ENCODE measurements around the gene CDKAL1. TPM values are rescaled to one million over a fixed set of nuclear protein-coding genes. Genes with fewer than 3 reads are reported as not detected.
A peak's percentile ranks its signal among the peaks of the same experiment; 100 is the strongest.

The CDKAL1 gene
- total RNA-seq, 1 experiment from 2014 or later: 20.6 TPM

- TF ChIP-seq TEAD1 (CRISPR knock-in tag; IDR thresholded peaks at IDR 0.05): no peak
These were observed 350.8 kb downstream of the CDKAL1 start (continued) for GRCh38 chr6:20885076-20885475.

- POLR2A ChIA-PET: interaction anchor here (0.5 kb wide), 1 partner anchor 703 kb away, joined by 3 read pairs; the partner anchor contains the start of gene SOX4
- H3K36me3 Mint-ChIP-seq: peaks cover 22% of the 10 kb centered on the region
- ATAC-seq: peak; percentile 38; the same call in 1 of the 2 replicates
- H3K27me3 Mint-ChIP-seq (ENCODE audit: low read depth): no peaks in the 10 kb centered on the region
- CTCF ChIA-PET: no interaction called here
- no peak for DNase-seq (ENCODE audit: low spot score)
- no peak overlapping the region for H3K4me3 Mint-ChIP-seq
- H3K4me1 Mint-ChIP-seq: peaks cover 14% of the 10 kb centered on the region
- H3K27ac Mint-ChIP-seq: peak overlapping the region; percentile 71
- TF ChIP-seq ZNF396 (CRISPR knock-in tag; IDR thresholded peaks at IDR 0.05; ENCODE audit: borderline replicate concordance): no peak
- TF ChIP-seq ZNF263 (CRISPR knock-in tag; IDR thresholded peaks at IDR 0.05; ENCODE audit: low read depth): no peak
- no peak for TF ChIP-seq NFE2L1 (CRISPR knock-in tag; IDR thresholded peaks at IDR 0.05)
- TF ChIP-seq HMGA2 (CRISPR knock-in tag; IDR thresholded peaks at IDR 0.05): no peak
- no peak for TF ChIP-seq TEAD4 (CRISPR knock-in tag; IDR thresholded peaks at IDR 0.05)
- no peak for TF ChIP-seq KAT7 (CRISPR knock-in tag; IDR thresholded peaks at IDR 0.05; ENCODE audit: borderline replicate concordance)
- TF ChIP-seq SMAD3 (CRISPR knock-in tag; IDR thresholded peaks at IDR 0.05; ENCODE audit: borderline replicate concordance): no peak
- no peak for TF ChIP-seq ZNF219 (CRISPR knock-in tag; IDR thresholded peaks at IDR 0.05; ENCODE audit: borderline replicate concordance)
- no peak for TF ChIP-seq ZMAT4 (CRISPR knock-in tag; IDR thresholded peaks at IDR 0.05)
- no peak for TF ChIP-seq ATF1 (CRISPR knock-in tag; IDR thresholded peaks at IDR 0.05)
- peaks cover 24% of the 10 kb centered on the region for H3K9me3 Mint-ChIP-seq
These were observed 356.9 kb downstream of the CDKAL1 start for GRCh38 chr6:20891161-20891560.

- TF ChIP-seq NR3C1 (CRISPR knock-in tag; conservative IDR thresholded peaks at IDR 0.05; ENCODE audit: low read depth): no peak
- TF ChIP-seq SMAD4 (CRISPR knock-in tag; IDR thresholded peaks at IDR 0.05): no peak
- no peak for TF ChIP-seq TCF7 (CRISPR knock-in tag; IDR thresholded peaks at IDR 0.05; ENCODE audit: low read depth)
- TF ChIP-seq ZBTB21 (CRISPR knock-in tag; IDR thresholded peaks at IDR 0.05; ENCODE audit: borderline replicate concordance): no peak
- no peak for TF ChIP-seq ZNF219 (CRISPR knock-in tag; IDR thresholded peaks at IDR 0.05; ENCODE audit: borderline replicate concordance)
- TF ChIP-seq FOXJ3 (CRISPR knock-in tag; IDR thresholded peaks at IDR 0.05; ENCODE audit: borderline replicate concordance): no peak
- no peak for TF ChIP-seq CBFB (CRISPR knock-in tag; IDR thresholded peaks at IDR 0.05; ENCODE audit: low read depth)
- no peak for TF ChIP-seq NFATC4 (CRISPR knock-in tag; IDR thresholded peaks at IDR 0.05)
- TF ChIP-seq ZSCAN18 (CRISPR knock-in tag; IDR thresholded peaks at IDR 0.05): no peak
- no peak for TF ChIP-seq GABPB1 (CRISPR knock-in tag; IDR thresholded peaks at IDR 0.05)
- TF ChIP-seq ZMAT4 (CRISPR knock-in tag; IDR thresholded peaks at IDR 0.05): no peak
- TF ChIP-seq ZBTB43 (CRISPR knock-in tag; IDR thresholded peaks at IDR 0.05): no peak
- no peak for TF ChIP-seq ATF6 (CRISPR knock-in tag; IDR thresholded peaks at IDR 0.05)
- TF ChIP-seq ZNF512 (CRISPR knock-in tag; IDR thresholded peaks at IDR 0.05; ENCODE audit: borderline replicate concordance): no peak
- TF ChIP-seq IRF2 (CRISPR knock-in tag; IDR thresholded peaks at IDR 0.05; ENCODE audit: borderline replicate concordance, low read depth): no peak
- TF ChIP-seq NFYB (CRISPR knock-in tag; conservative IDR thresholded peaks at IDR 0.05; ENCODE audit: low read depth): no peak
- TF ChIP-seq PREB (CRISPR knock-in tag; IDR thresholded peaks at IDR 0.05; ENCODE audit: borderline replicate concordance): no peak
- Mint-ChIP-seq H3K4me3 (no peak overlapping the region), H3K4me1 (peaks cover 8% of the 10 kb centered on the region), H3K9me3 (peaks cover 17% of the 10 kb centered on the region), H3K27me3 (ENCODE audit: low read depth) (no peaks in the 10 kb centered on the region), H3K27ac (no peak overlapping the region), H3K36me3 (peaks cover 16% of the 10 kb centered on the region)
- DNase-seq (ENCODE audit: low spot score): no peak
- POLR2A ChIA-PET: no interaction called here
- no peak for ATAC-seq
- CTCF ChIA-PET: no interaction called here
These were observed 358.1 kb downstream of the CDKAL1 start for GRCh38 chr6:20892365-20892764.
